Transverse colon (tissue), 4 donors: ENCODE data around the gene PCDHA1. TPM values are rescaled to one million over a fixed set of nuclear protein-coding genes. Genes with fewer than 3 reads are reported as not detected.

ENCODE experiments used
- DNase-seq: peaks from one replicate; pipeline ENCODE4 v3.0.0-alpha.2; 2019
- H3K27ac ChIP-seq, 4 donors: fragments of 200-600 bp; sonication (generic); 2 replicates each; pipeline ENCODE4 v1.5.1; 2016 to 2018; ENCODE audit warnings: inconsistent platforms in 4 of 4
- H3K27me3 ChIP-seq: fragments of 200-600 bp; sonication (generic); 2 replicates; pipeline ENCODE4 v1.5.1; 2017; ENCODE audit warnings: inconsistent platforms
- H3K36me3 ChIP-seq, 4 donors: fragments of 200-600 bp; sonication (generic); 2 replicates each; pipeline ENCODE4 v1.5.1; 2017 to 2019; ENCODE audit warnings: inconsistent platforms in 4 of 4
- H3K4me1 ChIP-seq, 4 donors: fragments of 200-600 bp; sonication (generic); 2 replicates each; pipeline ENCODE4 v1.5.1; 2017 to 2020; ENCODE audit warnings: inconsistent platforms in 4 of 4
- H3K4me3 ChIP-seq, 4 donors: fragments of 200-600 bp; sonication (generic); 1 replicate in 1 of 4; 2 replicates in 3 of 4; pipeline versions ENCODE4 v1.5.1 to v1.6.1; 2017 to 2019; ENCODE audit warnings: inconsistent platforms in 4 of 4
- H3K9me3 ChIP-seq, 2 donors: fragments of 200-600 bp; sonication (generic); 2 replicates each; pipeline ENCODE4 v1.5.1; 2017 to 2019; ENCODE audit warnings: inconsistent platforms in 2 of 2
- EP300 ChIP-seq: sonication (generic); formaldehyde crosslinking; IDR thresholded peaks from one replicate; pipeline ENCODE4 v1.6.1; 2017; ENCODE audit warnings: antibody characterized with exemption, low read depth
- POLR2A ChIP-seq: fragments of 450-650 bp; IDR thresholded peaks from one replicate; pipeline ENCODE4 v1.6.1; 2016; ENCODE audit warnings: antibody characterized with exemption, mild to moderate bottlenecking, moderate library complexity
- POLR2AphosphoS5 ChIP-seq, 3 donors: sonication (generic); formaldehyde crosslinking; IDR thresholded peaks; one replicate each; pipeline ENCODE4 v1.6.1; 2016; ENCODE audit warnings: antibody characterized with exemption in 3 of 3
- WGBS, 2 donors: methylation state at CpG; one replicate each; pipeline ENCODE4 v1.1.5; 2018; ENCODE audit warnings: low coverage in 1 of 2; 5-methylcytosine and 5-hydroxymethylcytosine counted together
- in situ Hi-C, 4 donors: fragments of 200-750 bp; cut with MboI; loops; one replicate each; pipeline versions ENCODE4 v1.15.0 to v1.15.1; 2017; ENCODE audit warnings: low sequenced_read_pairs in 3 of 4, low pct_ligation_motif_present in 1 of 4, low pct_unique_long_range_greater_than_20kb in 1 of 4
- intact Hi-C: fragments of 100-400 bp; cut with DNase I; formaldehyde crosslinking; loops from one replicate; pipeline ENCODE4 v1.15.1; 2023; ENCODE audit warnings: low total_unique reads
- total RNA-seq, 4 donors: library from RNA; depleted of rRNA; stranded (reverse); fragments of >200 nt; gene quantifications; one replicate each; pipeline ENCODE4 v1.1.0, GENCODE V29; 2016
- TF ChIP-seq, protein P1 (sequence below), 5 experiments: fragments of 200-600 bp in 3 of 5; fragments of 450-650 bp in 2 of 5; sonication (generic) in 3 of 5; IDR thresholded peaks; 1 replicate in 2 of 5; 2 replicates in 3 of 5; pipeline ENCODE4 v1.5.1; 2016 to 2017; ENCODE audit warnings: antibody characterized with exemption in 5 of 5, inconsistent platforms in 3 of 5, mild to moderate bottlenecking in 2 of 5, moderate library complexity in 1 of 5

PCDHA1 gene
- total RNA-seq, 4 donors from 2014 or later: 0.14 TPM; not detected in 3

DNA sequence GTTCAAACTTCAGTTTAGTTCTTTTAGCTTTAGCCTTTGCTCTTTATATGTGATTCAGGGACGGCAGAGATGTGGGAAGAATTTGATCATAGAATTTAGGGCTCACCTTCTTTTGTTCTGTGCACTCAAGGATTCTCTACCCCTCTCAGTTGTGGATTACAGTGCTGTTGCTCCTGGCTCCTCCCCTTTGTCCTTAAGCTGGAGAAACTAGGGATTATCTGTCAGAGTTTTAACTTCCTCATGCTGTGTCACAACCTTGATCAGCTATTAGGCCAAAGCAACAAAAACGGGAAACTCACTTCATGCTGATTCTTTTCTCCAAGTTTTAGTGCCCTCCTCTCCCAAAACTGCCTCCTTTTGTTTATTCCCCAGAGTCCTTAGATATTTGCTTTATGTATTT, 167.3 kb downstream of the PCDHA1 start:
- Histone ChIP-seq H3K4me1 (no peaks in the 10 kb centered on the region), H3K4me3 (no peak overlapping the region), H3K36me3 (no peaks in the 10 kb centered on the region), H3K27ac (no peak overlapping the region), H3K9me3 (no peaks in the 10 kb centered on the region), H3K27me3 (no peaks in the 10 kb centered on the region)
- no peak for DNase-seq
- intact Hi-C loops: no loop called here
- TF ChIP-seq POLR2AphosphoS5 (IDR thresholded peaks at IDR 0.05): no peak
- TF ChIP-seq, protein P1, sequence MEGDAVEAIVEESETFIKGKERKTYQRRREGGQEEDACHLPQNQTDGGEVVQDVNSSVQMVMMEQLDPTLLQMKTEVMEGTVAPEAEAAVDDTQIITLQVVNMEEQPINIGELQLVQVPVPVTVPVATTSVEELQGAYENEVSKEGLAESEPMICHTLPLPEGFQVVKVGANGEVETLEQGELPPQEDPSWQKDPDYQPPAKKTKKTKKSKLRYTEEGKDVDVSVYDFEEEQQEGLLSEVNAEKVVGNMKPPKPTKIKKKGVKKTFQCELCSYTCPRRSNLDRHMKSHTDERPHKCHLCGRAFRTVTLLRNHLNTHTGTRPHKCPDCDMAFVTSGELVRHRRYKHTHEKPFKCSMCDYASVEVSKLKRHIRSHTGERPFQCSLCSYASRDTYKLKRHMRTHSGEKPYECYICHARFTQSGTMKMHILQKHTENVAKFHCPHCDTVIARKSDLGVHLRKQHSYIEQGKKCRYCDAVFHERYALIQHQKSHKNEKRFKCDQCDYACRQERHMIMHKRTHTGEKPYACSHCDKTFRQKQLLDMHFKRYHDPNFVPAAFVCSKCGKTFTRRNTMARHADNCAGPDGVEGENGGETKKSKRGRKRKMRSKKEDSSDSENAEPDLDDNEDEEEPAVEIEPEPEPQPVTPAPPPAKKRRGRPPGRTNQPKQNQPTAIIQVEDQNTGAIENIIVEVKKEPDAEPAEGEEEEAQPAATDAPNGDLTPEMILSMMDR (IDR thresholded peaks at IDR 0.05): no peak
- no peak for TF ChIP-seq POLR2A
- TF ChIP-seq EP300: no peak
- 44 to 58% methylated on average over 2 of the region's 2 CpGs for WGBS, 2 donors
- in situ Hi-C loops: no loop called here

DNA sequence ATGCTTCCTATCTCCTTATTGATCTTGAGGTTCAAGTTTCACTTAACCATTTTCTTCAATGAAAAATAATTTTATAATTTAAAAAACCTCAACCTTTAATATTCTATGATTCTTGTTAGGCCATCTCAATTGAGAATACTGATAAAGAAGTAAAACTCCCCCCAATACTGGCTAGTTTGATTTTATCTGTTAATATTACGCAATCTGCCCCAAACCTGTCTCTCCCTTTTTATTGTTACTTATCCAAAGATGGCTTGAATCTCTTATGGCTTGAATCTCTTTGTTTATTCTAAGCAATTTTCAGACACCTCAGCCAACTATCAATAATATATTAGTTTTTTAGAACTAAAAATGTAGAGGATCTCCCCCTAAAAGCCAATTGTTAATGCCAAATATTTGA, 176.2 kb downstream of the PCDHA1 start:
- in situ Hi-C loops: no loop called here
- H3K27ac ChIP-seq: no peak overlapping the region
- H3K27me3 ChIP-seq: peaks cover 17% of the 10 kb centered on the region
- H3K9me3 ChIP-seq: no peaks in the 10 kb centered on the region
- no peaks in the 10 kb centered on the region for H3K36me3 ChIP-seq
- H3K4me1 ChIP-seq: peaks cover 0 to 5% (median 4%) of the 10 kb centered on the region in 4 donors
- TF ChIP-seq POLR2A: no peak
- TF ChIP-seq, protein P1 (IDR thresholded peaks at IDR 0.05): no peak
- no peak for TF ChIP-seq EP300
- TF ChIP-seq POLR2AphosphoS5 (IDR thresholded peaks at IDR 0.05): no peak
- DNase-seq: no peak
- intact Hi-C loops: no loop called here
- 71 to 77% methylated on average over 1 of the region's 1 CpG for WGBS, 2 donors
- no peak overlapping the region for H3K4me3 ChIP-seq

DNA sequence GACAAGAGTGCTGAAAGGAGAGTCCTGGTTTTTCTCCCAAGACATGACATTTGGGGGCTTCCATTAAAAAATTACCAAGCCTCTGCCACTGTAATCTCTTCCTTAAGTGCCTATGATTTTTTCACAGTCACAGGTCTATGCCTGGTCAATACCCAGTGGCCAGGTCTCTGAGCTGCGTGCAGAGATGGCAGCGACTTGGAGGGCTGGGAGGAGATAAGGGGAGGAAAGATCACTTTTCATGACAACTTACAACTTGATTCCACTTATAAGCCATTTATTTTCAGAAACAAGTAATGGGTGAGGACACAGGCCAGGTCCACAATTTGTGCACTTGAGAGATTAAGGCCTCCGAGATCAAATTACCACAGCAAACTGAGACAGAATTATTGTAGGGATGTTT, 178.4 kb downstream of the PCDHA1 start:
- Histone ChIP-seq H3K4me3 (no peak overlapping the region), H3K9me3 (no peaks in the 10 kb centered on the region), H3K27ac (no peak overlapping the region), H3K4me1 (peaks cover 0 to 5% (median 4%) of the 10 kb centered on the region in 4 donors), H3K27me3 (peaks cover 18% of the 10 kb centered on the region), H3K36me3 (no peaks in the 10 kb centered on the region)
- intact Hi-C loops (no loop called here), in situ Hi-C loops (no loop called here)
- TF ChIP-seq EP300 (no peak), POLR2A (no peak), POLR2AphosphoS5 (IDR thresholded peaks at IDR 0.05) (no peak)
- TF ChIP-seq, protein P1 (IDR thresholded peaks at IDR 0.05): no peak
- no peak for DNase-seq
- WGBS, 2 donors: 73 to 77% methylated on average over 3 of the region's 3 CpGs

DNA sequence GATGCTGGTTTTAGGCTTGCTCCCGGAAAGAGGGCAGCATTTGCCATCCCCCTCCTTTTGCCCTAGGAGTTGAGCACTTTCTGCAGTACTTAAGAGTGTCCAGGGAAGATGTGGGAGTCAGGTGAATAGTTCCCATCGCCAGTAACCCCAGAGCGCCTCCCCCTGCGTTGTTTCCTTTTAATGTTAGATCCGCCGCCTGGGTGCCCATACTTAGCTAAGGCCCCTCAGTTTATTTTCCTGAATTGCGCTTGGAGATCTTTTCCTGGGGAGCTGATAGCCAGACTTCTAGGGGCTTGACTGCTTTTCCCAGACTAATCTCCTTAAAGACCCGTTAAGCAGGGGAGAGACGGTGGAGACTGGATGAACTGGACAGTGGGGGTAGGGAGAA, 180.0 kb downstream of the PCDHA1 start:
- Histone ChIP-seq H3K36me3 (no peaks in the 10 kb centered on the region), H3K9me3 (no peaks in the 10 kb centered on the region), H3K4me3 (peak overlapping the region in 3 of 4 donors; percentile 34 to 47 (median 38)), H3K4me1 (peaks cover 0 to 5% (median 4%) of the 10 kb centered on the region in 4 donors), H3K27me3 (peaks cover 18% of the 10 kb centered on the region), H3K27ac (peak overlapping the region in 1 of 4 donors; percentile 37)
- WGBS, 2 donors: 6 to 7% methylated on average over 3 to 9 of the region's 9 CpGs
- DNase-seq: no peak
- TF ChIP-seq, protein P1 (IDR thresholded peaks at IDR 0.05): no peak
- TF ChIP-seq POLR2A (no peak), POLR2AphosphoS5 (IDR thresholded peaks at IDR 0.05) (no peak), EP300 (no peak)
- intact Hi-C loops (no loop called here), in situ Hi-C loops (no loop called here)
